ENCODE measurements around the gene SPATA21. TPM values are rescaled to one million over a fixed set of nuclear protein-coding genes. Genes with fewer than 3 reads are reported as not detected.

The SPATA21 gene
- total and polyA plus RNA-seq, 10 of the 15 experiments (the other 5 are each of a cell fraction or from before 2014, with no cell fraction given): 0.05 to 1.1 (median 0.24) TPM; not detected in 1

DNA sequence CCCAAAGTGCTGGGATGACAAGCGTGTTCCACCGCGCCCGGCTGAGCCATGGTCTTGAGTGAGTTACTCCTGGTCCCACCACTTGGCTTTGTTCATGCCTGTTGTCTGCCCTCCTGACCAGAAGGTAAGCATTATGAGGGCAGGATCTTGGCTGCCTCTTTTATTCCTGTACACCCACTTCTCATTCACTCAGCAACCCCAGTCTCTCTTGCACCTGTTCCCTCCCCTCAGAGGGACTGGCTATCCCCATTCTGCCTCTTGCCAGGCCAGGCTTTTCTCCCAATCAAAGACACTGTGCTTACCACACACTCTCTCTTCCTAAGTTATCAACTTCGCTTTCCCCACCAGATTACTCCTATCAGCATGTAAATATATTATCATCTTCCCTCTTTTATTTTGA, 26.4 kb downstream of the SPATA21 start:
- Histone ChIP-seq H3K4me3 (no peak overlapping the region), H3K36me3 (ENCODE audit: control insufficient read depth in 2 of 2, insufficient read depth in 2 of 2, low read length in 1 of 2) (no peaks in the 10 kb centered on the region), H3K4me2 (ENCODE audit: control insufficient read depth, insufficient read depth) (no peak overlapping the region), H3K4me1 (ENCODE audit: control insufficient read depth, insufficient read depth, low read length) (no peaks in the 10 kb centered on the region), H3K79me2 (ENCODE audit: control insufficient read depth, insufficient read depth, low read length) (no peaks in the 10 kb centered on the region), H3K9me3 (replicated peaks; ENCODE audit: control insufficient read depth, insufficient read depth, low read length) (no peaks in the 10 kb centered on the region), H3K27me3 (replicated peaks in 1 of 2; ENCODE audit: control insufficient read depth in 2 of 2, insufficient read depth in 2 of 2, low read length in 1 of 2) (peaks cover 0 to 2% of the 10 kb centered on the region in 2 experiments; a peak in 1 of 4 replicates), H4K20me1 (ENCODE audit: control insufficient read depth, insufficient read depth) (no peaks in the 10 kb centered on the region), H3K27ac (ENCODE audit: control insufficient read depth, insufficient read depth) (no peak overlapping the region), H3K9ac (ENCODE audit: control insufficient read depth, insufficient read depth, low read length) (no peak overlapping the region), H2AFZ (ENCODE audit: control insufficient read depth, low read depth, low read length) (no peak overlapping the region)
- no TSS peak for BruUV-seq (replicated peaks)
- no peak for TF ChIP-seq KAT2A (conservative IDR thresholded peaks at IDR 0.05; ENCODE audit: control insufficient read depth, low read depth, low read length)
- TF ChIP-seq POU2F2 (IDR thresholded peaks at IDR 0.05; ENCODE audit: borderline replicate concordance, low read depth, low read length): no peak
- TF ChIP-seq ZNF274 (IDR thresholded peaks at IDR 0.05; ENCODE audit: insufficient read depth, insufficient read length): no peak
- no peak for TF ChIP-seq ASH2L (IDR thresholded peaks at IDR 0.05; ENCODE audit: borderline replicate concordance, low read depth)
- TF ChIP-seq, protein P1, sequence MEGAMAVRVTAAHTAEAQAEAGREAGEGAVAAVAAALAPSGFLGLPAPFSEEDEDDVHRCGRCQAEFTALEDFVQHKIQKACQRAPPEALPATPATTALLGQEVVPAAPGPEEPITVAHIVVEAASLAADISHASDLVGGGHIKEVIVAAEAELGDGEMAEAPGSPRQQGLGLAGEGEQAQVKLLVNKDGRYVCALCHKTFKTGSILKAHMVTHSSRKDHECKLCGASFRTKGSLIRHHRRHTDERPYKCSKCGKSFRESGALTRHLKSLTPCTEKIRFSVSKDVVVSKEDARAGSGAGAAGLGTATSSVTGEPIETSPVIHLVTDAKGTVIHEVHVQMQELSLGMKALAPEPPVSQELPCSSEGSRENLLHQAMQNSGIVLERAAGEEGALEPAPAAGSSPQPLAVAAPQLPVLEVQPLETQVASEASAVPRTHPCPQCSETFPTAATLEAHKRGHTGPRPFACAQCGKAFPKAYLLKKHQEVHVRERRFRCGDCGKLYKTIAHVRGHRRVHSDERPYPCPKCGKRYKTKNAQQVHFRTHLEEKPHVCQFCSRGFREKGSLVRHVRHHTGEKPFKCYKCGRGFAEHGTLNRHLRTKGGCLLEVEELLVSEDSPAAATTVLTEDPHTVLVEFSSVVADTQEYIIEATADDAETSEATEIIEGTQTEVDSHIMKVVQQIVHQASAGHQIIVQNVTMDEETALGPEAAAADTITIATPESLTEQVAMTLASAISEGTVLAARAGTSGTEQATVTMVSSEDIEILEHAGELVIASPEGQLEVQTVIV (IDR thresholded peaks at IDR 0.05; ENCODE audit: borderline replicate concordance, partially characterized antibody): no peak
- no peak for TF ChIP-seq MEF2A (IDR thresholded peaks at IDR 0.05; ENCODE audit: insufficient read depth, low read depth, low read length)
- TF ChIP-seq, protein P2, sequence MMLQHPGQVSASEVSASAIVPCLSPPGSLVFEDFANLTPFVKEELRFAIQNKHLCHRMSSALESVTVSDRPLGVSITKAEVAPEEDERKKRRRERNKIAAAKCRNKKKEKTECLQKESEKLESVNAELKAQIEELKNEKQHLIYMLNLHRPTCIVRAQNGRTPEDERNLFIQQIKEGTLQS (IDR thresholded peaks at IDR 0.05; ENCODE audit: borderline replicate concordance, extremely low read depth, low read depth, low read length): no peak
- TF ChIP-seq RUNX3 (IDR thresholded peaks at IDR 0.05; ENCODE audit: low read length): no peak
- TF ChIP-seq CBFB (IDR thresholded peaks at IDR 0.05; ENCODE audit: low read depth): no peak
- SMC1A ChIA-PET (ENCODE audit: uncharacterized antibody, unreplicated experiment): no interaction called here
- no peak for FAIRE-seq
- POLR2A ChIA-PET: no interaction called here
- CTCF ChIA-PET: no interaction called here
- WGBS (ENCODE audit: insufficient coverage, insufficient replicate concordance, low lambda C conversion rate, missing lambda C conversion rate): 75% methylated on average over 5 of the region's 5 CpGs
- no peak for DNase-seq (ENCODE audit: low read depth, low spot score)
- intact Hi-C loops (cut with micrococcal nuclease; ENCODE audit: unreplicated experiment): no loop called here
- in situ Hi-C loops (cut with MboI): no loop called here
- no peak for ATAC-seq
- RAD21 ChIA-PET (ENCODE audit: unreplicated experiment): no interaction called here

All from GM12878 (cell line).